HG02973 (cell line): Measurements from ENCODE around the gene CEP57L1.

Source experiments
- ATAC-seq: cut with Tn5 transposase; IDR thresholded peaks from one replicate; pipeline ENCODE4 v1.9.1; 2021; ENCODE audit warnings: moderate library complexity; ENCODE audit not compliant: unreplicated experiment

CEP57L1 gene

GRCh38 chr6:109095036-109095834 is at the start of gene CEP57L1:
Gene CEP57L1 (plus strand): TSS chr6:109095507. CDS start chr6:109145222, 49,715 bp downstream.
- ATAC-seq = peak; percentile 67

DNA sequence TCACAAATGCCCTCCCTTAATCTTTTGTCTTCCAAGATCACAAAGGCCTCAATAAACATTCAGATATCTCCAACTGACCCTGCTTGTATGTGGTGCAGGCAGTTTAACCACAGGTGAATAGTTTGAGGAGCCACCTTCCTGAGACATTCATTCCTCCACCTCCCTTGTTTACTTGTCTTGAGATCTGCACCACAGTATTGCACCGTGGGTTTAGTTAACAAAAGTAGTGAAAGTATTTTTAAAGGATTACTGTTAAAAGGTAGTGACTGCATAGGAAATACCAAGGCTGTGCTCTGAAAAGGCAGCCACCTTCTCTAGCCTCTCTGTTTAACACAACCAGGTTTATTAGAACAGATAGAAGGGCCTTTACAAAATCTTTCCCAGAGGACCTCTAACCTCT is 47.1 kb upstream of the CEP57L1 start:
- no peak for ATAC-seq

DNA sequence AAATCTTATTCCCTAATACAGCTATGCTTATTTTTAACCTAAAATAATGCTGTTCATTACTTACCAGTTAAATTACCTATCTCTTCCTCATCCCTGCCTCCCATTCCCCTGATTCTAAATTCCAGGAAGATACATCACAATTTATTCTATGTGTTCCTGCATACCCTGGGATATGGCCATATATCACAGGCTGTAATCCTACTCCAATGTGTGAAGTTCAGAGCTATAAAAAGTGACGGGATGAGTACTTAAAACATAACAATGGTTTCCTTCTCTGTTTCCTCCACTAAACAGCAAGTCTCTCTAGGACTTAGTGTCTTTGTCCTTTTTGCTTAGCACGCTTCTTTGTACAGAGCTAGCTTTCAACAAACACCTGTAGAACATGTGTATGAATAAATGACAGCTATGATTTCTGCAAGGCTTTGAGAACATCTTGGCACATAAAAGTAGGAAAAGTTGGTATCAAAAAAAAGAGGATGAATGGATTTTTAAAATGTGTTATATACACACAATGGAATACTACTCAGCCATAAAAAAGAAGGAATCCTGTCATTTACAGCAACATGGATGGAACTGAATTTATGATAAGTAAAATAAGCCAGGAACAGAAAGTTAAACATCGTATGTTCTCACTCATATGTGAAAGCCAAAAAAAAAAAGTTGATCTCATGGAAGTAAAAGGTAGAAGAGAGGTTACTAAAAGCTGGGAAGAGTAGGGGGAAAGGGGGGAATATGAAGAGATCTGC is 46.5 kb upstream of the CEP57L1 start:
- no peak for ATAC-seq

DNA sequence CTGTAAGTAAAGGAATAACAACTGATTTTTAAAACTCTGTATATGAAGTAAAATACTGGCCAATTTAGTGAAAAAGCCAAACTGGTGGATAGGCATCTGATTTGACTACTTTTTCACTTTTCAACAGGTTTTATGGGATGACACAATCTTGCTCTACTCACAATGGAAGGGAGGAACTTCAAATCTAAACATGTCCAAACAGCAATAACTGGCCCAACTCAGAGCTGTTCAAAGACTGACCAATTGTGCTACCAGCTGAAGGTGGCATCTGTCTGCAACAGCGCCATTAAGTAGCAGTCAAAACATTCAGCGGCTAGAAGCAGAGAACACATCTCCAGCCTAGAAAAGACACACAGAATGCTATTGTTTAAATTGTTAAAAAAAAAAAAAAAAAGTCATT is 45.3 kb upstream of the CEP57L1 start:
- no peak for ATAC-seq

DNA sequence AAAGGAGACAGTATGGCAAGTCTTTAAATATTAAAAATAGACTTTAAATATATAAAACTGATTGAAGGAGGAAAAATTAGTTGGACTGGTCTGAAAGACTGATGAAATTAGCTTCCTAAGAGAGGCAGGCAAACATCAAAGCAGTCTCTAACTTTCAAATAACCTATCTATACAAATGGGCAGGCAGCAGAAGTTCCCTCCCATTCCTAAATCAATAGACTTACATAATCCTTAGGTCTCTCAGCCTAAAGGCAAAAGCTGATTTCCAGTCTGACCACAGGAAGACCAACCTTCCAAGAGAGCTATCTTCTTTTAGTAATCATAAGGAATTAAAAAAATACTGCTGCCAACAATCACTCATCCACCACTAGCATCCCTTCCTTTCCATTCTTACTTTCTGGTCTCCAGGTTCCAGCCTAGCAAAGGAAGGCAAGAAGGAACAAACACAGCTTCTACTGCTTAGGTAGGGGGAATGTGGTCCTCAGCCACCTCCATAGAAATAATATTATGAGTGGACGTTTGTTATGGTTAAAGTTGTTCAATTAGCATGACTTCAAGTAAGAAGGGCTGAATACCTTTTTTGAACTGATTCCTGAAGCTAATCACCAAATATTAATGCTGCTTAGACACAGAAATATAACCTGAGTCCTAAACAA is 44.7 kb upstream of the CEP57L1 start:
- ATAC-seq = no peak

GRCh38 chr6:109051301-109052017 is 43.8 kb upstream of the CEP57L1 start:
- no peak for ATAC-seq

- ATAC-seq = no peak
Observed at GRCh38 chr6:109052018-109052651, 43.2 kb upstream of the CEP57L1 start.

GRCh38 chr6:109052852-109053251 is 42.5 kb upstream of the CEP57L1 start:
- ATAC-seq = no peak

- ATAC-seq = no peak
Observed at GRCh38 chr6:109053336-109053735, 42.0 kb upstream of the CEP57L1 start.

DNA sequence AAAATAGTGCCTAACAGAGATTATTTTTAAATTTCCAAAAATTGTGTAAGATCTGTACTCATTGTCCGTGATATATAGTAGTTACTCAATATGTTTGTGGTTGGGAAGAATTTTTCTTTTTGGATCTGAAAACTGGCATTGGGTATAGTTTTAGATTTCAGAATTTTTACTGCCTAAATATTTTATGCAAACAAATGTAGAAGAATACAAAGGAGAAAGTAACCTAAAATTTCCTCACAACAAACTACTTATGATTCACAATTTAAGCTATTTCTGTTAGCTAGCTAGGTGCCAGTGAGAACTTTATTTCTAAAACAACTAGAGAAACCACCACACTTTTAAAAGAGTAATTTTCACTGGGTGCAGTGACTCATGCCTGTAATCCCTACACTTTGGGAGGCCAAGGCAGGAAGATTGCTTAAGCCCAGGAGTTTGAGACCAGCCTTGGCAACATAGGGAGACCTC is 39.5 kb upstream of the CEP57L1 start:
- ATAC-seq = no peak

GRCh38 chr6:109056661-109057060 is 38.6 kb upstream of the CEP57L1 start:
- ATAC-seq = no peak

DNA sequence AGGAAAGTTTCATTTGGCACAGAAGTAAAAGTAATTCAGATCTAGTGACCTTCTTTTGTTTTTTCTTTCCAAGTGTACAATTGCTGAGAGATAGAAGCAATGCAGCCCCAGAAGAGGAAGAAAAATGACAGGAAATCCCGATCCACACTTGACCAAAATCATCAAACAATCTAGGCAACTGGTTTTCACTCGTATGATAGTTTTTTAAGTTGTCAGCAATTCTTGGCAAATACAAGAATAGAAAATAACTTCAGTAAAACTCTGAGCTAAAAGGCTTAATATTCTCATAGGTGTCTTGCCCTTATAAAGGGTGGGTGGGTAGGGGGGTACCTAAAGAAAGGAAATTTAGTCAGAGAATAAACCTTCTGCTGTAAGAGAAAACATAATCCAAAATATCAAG is 36.7 kb upstream of the CEP57L1 start:
- no peak for ATAC-seq

GRCh38 chr6:109059153-109059552 is 36.2 kb upstream of the CEP57L1 start:
- ATAC-seq = no peak

DNA sequence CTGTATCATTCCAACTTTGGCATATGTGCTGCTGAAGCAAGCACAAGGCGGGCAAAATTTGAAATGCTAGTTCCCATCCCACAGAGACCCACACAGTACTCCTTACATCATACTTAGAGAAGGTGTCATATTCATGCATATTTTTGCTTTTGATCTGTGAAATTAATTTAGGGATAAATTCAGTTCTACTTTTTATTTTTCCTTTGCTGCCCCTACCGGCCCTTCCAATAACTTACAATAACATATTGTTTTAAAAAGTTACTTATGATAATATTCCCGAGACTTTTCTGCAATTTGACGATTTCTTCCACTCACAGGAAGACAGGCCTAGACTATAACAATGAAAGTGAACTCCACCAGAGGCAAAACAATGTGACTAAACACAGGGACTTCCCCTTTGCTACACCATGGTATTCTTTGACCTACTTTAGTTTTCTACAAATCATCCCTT is 35.7 kb upstream of the CEP57L1 start:
- ATAC-seq = no peak

GRCh38 chr6:109060571-109060970 is 34.7 kb upstream of the CEP57L1 start:
- no peak for ATAC-seq

DNA sequence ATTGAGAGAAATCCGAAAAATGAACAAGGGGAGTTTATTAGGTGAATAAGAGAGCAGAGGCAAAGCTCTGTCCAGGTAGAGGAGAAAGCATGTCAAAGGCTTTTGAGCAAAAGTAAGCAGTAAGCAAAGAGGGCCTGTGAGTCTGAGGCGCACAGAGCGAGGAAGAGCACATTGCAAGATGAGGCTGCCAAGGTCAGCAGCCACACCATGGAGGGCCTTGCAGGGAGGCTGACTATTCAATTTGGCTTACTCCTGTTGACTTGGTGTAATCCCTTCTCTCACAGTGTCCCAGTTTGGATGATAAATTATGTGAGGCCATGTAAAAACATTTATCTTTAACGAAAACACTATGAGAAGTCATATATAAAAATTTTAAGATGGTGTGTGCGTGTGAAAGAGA is 33.1 kb upstream of the CEP57L1 start:
- no peak for ATAC-seq

- no peak for ATAC-seq
Observed at GRCh38 chr6:109062767-109063352, 32.4 kb upstream of the CEP57L1 start.

DNA sequence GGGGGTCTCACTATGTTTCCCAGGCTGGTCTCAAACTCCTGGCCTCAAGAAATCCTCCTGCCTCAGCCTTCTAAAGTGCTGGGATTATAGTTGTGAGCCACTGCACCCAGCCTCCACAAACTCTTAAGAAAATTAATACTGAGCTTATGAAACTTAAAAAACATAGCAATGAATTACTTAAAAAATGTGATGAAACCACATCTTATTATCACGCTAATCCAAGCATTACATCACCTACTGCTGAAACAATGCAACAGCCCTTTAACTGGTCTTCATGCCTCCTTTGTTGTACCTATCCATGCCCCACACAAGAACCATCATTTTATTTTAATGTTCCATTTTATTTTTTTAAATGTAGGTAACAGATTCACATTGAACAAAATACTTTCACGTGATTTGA is 25.6 kb upstream of the CEP57L1 start:
- ATAC-seq = no peak

GRCh38 chr6:109071125-109071917 is 24.0 kb upstream of the CEP57L1 start:
- ATAC-seq = no peak
